Gastrocnemius medialis (tissue), 4 donors: ENCODE results near the gene OTUD3. TPM values are rescaled to one million over a fixed set of nuclear protein-coding genes. Genes with fewer than 3 reads are reported as not detected.

Source experiments
- ATAC-seq, 2 donors: fragments of 150-250 bp; one replicate each; pipeline ENCODE4 v1.9.1; 2016
- DNase-seq, 2 donors: peaks; one replicate each; pipeline ENCODE4 v3.0.0-alpha.2; 2019
- H3K27ac ChIP-seq, 4 donors: fragments of 200-600 bp; sonication (generic); 1 replicate in 1 of 4; 2 replicates in 3 of 4; pipeline ENCODE4 v1.5.1; 2016 to 2018; ENCODE audit warnings: mild to moderate bottlenecking in 2 of 4, moderate library complexity in 1 of 4
- H3K27me3 ChIP-seq, 3 donors: fragments of 200-600 bp; sonication (generic) in 2 of 3; 1 replicate in 1 of 3; 2 replicates in 2 of 3; pipeline versions ENCODE4 v1.5.1 to v1.6.0; 2016 to 2019; ENCODE audit warnings: mild to moderate bottlenecking in 1 of 3, moderate library complexity in 1 of 3
- H3K36me3 ChIP-seq, 2 donors: fragments of 200-600 bp; sonication (generic) in 1 of 2; one replicate each; pipeline ENCODE4 v1.5.1; 2017 to 2018
- H3K4me1 ChIP-seq, 2 donors: fragments of 200-600 bp; sonication (generic) in 1 of 2; one replicate each; pipeline ENCODE4 v1.5.1; 2016 to 2017; ENCODE audit warnings: mild to moderate bottlenecking in 2 of 2
- H3K4me3 ChIP-seq, 4 donors: fragments of 200-600 bp; sonication (generic) in 3 of 4; 1 replicate in 1 of 4; 2 replicates in 3 of 4; pipeline ENCODE4 v1.5.1; 2016 to 2019; ENCODE audit warnings: mild to moderate bottlenecking in 2 of 4
- H3K9me3 ChIP-seq, 3 donors: fragments of 200-600 bp; sonication (generic) in 2 of 3; 1 replicate in 1 of 3; 2 replicates in 2 of 3; pipeline ENCODE4 v1.5.1; 2016 to 2019
- POLR2A ChIP-seq, 2 donors: fragments of 450-650 bp; IDR thresholded peaks; one replicate each; pipeline ENCODE4 v1.6.1; 2017; ENCODE audit warnings: antibody characterized with exemption in 2 of 2, mild to moderate bottlenecking in 2 of 2, moderate library complexity in 2 of 2
- in situ Hi-C, 4 donors: fragments of 200-750 bp; cut with MboI; loops; one replicate each; pipeline versions ENCODE4 v1.15.0 to v1.8.0; 2017; ENCODE audit warnings: low sequenced_read_pairs in 4 of 4
- intact Hi-C: fragments of 100-400 bp; cut with DNase I; formaldehyde crosslinking; loops from one replicate; pipeline ENCODE4 v1.15.1; 2023; ENCODE audit warnings: low total_unique reads
- total RNA-seq, 4 donors: library from RNA; depleted of rRNA; stranded (reverse); fragments of >200 nt; gene quantifications; one replicate each; pipeline versions ENCODE4 v1.1.0 to v1.2.3, GENCODE V29; 2016
- TF ChIP-seq, protein P1 (sequence below), 5 experiments: fragments of 450-650 bp in 3 of 5; fragments of 200-600 bp in 2 of 5; sonication (generic) in 2 of 5; IDR thresholded peaks in 4 of 5; conservative IDR thresholded peaks in 1 of 5; 1 replicate in 4 of 5; 2 replicates in 1 of 5; pipeline ENCODE4 v1.5.1; 2016 to 2019; ENCODE audit warnings: antibody characterized with exemption in 5 of 5, mild to moderate bottlenecking in 3 of 5, moderate library complexity in 3 of 5

Gene OTUD3
- total RNA-seq, 4 donors from 2014 or later = 3.3 to 7.9 (median 4.4) TPM

GRCh38 chr1:19877181-19877750, 4.9 kb upstream of the OTUD3 start:
- Histone ChIP-seq H3K27ac (no peak overlapping the region), H3K27me3 (no peaks in the 10 kb centered on the region), H3K4me3 (no peak overlapping the region), H3K9me3 (no peaks in the 10 kb centered on the region), H3K36me3 (no peaks in the 10 kb centered on the region), H3K4me1 (no peaks in the 10 kb centered on the region)
- no peak for TF ChIP-seq POLR2A (IDR thresholded peaks at IDR 0.05)
- TF ChIP-seq, protein P1, sequence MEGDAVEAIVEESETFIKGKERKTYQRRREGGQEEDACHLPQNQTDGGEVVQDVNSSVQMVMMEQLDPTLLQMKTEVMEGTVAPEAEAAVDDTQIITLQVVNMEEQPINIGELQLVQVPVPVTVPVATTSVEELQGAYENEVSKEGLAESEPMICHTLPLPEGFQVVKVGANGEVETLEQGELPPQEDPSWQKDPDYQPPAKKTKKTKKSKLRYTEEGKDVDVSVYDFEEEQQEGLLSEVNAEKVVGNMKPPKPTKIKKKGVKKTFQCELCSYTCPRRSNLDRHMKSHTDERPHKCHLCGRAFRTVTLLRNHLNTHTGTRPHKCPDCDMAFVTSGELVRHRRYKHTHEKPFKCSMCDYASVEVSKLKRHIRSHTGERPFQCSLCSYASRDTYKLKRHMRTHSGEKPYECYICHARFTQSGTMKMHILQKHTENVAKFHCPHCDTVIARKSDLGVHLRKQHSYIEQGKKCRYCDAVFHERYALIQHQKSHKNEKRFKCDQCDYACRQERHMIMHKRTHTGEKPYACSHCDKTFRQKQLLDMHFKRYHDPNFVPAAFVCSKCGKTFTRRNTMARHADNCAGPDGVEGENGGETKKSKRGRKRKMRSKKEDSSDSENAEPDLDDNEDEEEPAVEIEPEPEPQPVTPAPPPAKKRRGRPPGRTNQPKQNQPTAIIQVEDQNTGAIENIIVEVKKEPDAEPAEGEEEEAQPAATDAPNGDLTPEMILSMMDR (IDR thresholded peaks at IDR 0.05 in 4 of 5, conservative IDR thresholded peaks at IDR 0.05 in 1 of 5) = no peak
- ATAC-seq = no peak
- DNase-seq = no peak
- intact Hi-C loops (no loop called here), in situ Hi-C loops (no loop called here)

DNA sequence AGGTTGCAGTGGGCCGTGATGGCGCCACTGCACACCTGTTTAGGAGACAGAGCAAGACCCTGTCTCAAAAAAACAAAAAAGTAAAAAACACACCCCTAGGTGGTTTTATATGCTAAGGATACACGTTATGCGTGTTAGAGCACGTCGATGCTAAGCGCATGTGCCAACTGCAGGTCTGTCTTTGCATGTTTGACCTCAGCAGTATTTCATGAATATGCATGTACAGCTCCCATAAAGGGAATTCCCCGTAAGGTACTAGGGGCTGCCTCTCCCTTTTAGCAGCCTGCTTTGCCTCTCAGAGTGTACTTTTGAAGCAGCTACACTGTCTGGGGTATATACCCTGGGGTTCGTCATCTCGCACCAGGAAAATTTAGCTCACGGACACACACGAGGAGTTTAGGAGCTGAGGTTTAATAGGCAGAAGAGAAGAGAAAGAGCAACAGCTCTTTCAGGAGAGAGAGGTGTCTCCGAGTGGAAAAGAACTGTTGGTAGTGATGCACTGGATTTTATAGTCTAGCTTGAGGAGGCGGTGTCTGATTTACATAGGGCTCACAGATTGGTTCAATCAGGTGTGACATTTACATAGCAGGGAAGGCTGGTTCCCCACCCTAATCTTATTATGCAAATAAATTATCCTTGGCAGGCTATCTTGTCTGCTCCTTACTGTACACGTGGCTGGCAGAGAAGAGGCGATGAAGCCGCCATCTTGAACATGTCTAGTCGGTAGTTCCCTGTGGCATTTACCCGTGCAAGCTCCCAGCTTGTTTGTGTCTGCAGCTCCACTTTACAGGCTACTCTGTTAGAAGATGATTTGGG, 4.2 kb upstream of the OTUD3 start:
- in situ Hi-C loops = no loop called here

DNA sequence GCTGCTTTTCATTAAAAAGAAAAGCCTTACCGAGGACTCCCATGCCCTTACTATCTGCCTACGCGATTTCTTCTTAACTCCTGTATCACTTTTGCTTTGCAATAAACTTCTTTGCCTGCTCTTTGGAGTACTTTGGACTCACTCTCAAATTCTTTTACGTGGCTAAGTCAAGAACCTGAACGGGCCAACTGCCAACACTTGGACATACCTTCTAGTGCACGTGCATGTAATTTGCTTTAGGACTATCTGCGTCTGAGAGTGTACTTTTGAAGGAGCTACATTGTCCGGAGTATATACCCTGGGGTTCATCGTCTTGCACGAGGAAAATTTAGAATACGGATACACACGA, 3.6 kb upstream of the OTUD3 start:
- in situ Hi-C loops (no loop called here), intact Hi-C loops (no loop called here)
- Histone ChIP-seq H3K4me1 (peaks cover 6 to 9% of the 10 kb centered on the region in 2 donors), H3K27ac (no peak overlapping the region), H3K4me3 (no peak overlapping the region), H3K27me3 (no peaks in the 10 kb centered on the region), H3K36me3 (no peaks in the 10 kb centered on the region), H3K9me3 (no peaks in the 10 kb centered on the region)
- TF ChIP-seq, protein P1 (IDR thresholded peaks at IDR 0.05 in 4 of 5, conservative IDR thresholded peaks at IDR 0.05 in 1 of 5) = no peak
- TF ChIP-seq POLR2A (IDR thresholded peaks at IDR 0.05) = no peak
- DNase-seq (no peak), ATAC-seq (no peak)

More for the DNA sequence above, 4.2 kb upstream of the OTUD3 start:
- Histone ChIP-seq H3K4me3 (no peak overlapping the region), H3K27me3 (no peaks in the 10 kb centered on the region), H3K36me3 (no peaks in the 10 kb centered on the region), H3K4me1 (peaks cover under 1 to 3% of the 10 kb centered on the region in 2 donors), H3K9me3 (no peaks in the 10 kb centered on the region), H3K27ac (no peak overlapping the region)
- DNase-seq (no peak), ATAC-seq (no peak)
- intact Hi-C loops = no loop called here
- no peak for TF ChIP-seq POLR2A (IDR thresholded peaks at IDR 0.05)
- TF ChIP-seq, protein P1 (IDR thresholded peaks at IDR 0.05 in 4 of 5, conservative IDR thresholded peaks at IDR 0.05 in 1 of 5) = no peak

GRCh38 chr1:19879227-19879626, 3.0 kb upstream of the OTUD3 start:
- DNase-seq = no peak
- Histone ChIP-seq H3K36me3 (no peaks in the 10 kb centered on the region), H3K4me1 (peaks cover 10 to 15% of the 10 kb centered on the region in 2 donors), H3K9me3 (no peaks in the 10 kb centered on the region), H3K4me3 (no peak overlapping the region), H3K27ac (no peak overlapping the region), H3K27me3 (no peaks in the 10 kb centered on the region)
- ATAC-seq = no peak
- in situ Hi-C loops = no loop called here
- TF ChIP-seq POLR2A (IDR thresholded peaks at IDR 0.05) = no peak
- TF ChIP-seq, protein P1 (IDR thresholded peaks at IDR 0.05 in 4 of 5, conservative IDR thresholded peaks at IDR 0.05 in 1 of 5) = no peak
- intact Hi-C loops = no loop called here
